T-helper 2 cell treated with Interferon-gamma antibody and Interleukin-4, amounts not matched to agents 100 ng/mL and 5 ng/mL, for 36 hours (primary cell): ENCODE results near the gene PSD4. TPM values are rescaled to one million over a fixed set of nuclear protein-coding genes. Genes with fewer than 3 reads are reported as not detected.

Source experiments
- intact Hi-C: fragments of 100-400 bp; cut with micrococcal nuclease; formaldehyde crosslinking; loops from one replicate; pipeline ENCODE4 v1.15.1; 2023
- total RNA-seq: library from RNA; stranded (reverse); gene quantifications from 2 replicates; pipeline ENCODE4 v1.2.3, GENCODE V29; 2022

The PSD4 gene
- total RNA-seq, 1 donor from 2014 or later = 302 TPM

GRCh38 chr2:113234721-113235346 lies 61.1 kb downstream of the PSD4 start:
- intact Hi-C loops = loop anchor here (1.0 kb wide), 1 partner anchor 36 kb away; no protein-coding TSS in a partner anchor

- intact Hi-C loops = loop anchor here (1.0 kb wide), 1 partner anchor 36 kb away; no protein-coding TSS in a partner anchor
These were observed 61.8 kb downstream of the PSD4 start for GRCh38 chr2:113235347-113236226.

- intact Hi-C loops = no loop called here
These were observed 62.8 kb downstream of the PSD4 start for GRCh38 chr2:113236367-113237159.

GRCh38 chr2:113237604-113238160 lies 63.9 kb downstream of the PSD4 start:
- intact Hi-C loops = no loop called here

GRCh38 chr2:113238871-113239839 lies 65.4 kb downstream of the PSD4 start:
- intact Hi-C loops = no loop called here

GRCh38 chr2:113240150-113240914 lies 66.6 kb downstream of the PSD4 start:
- intact Hi-C loops = no loop called here

- intact Hi-C loops = no loop called here
These were observed 67.4 kb downstream of the PSD4 start for GRCh38 chr2:113240915-113241911.

GRCh38 chr2:113242327-113242726 lies 68.6 kb downstream of the PSD4 start:
- intact Hi-C loops = no loop called here

GRCh38 chr2:113245276-113245711 lies 71.5 kb downstream of the PSD4 start:
- intact Hi-C loops = loop anchor here (5.0 kb wide), 1 partner anchor 147 kb away; no protein-coding TSS in a partner anchor

GRCh38 chr2:113246606-113247005 lies 72.8 kb downstream of the PSD4 start:
- intact Hi-C loops = loop anchor here (5.0 kb wide), 1 partner anchor 146 kb away; no protein-coding TSS in a partner anchor

GRCh38 chr2:113248997-113249770 lies 75.4 kb downstream of the PSD4 start:
- intact Hi-C loops = loop anchor here (1.0 to 5.0 kb wide), 2 partner anchors 121 to 143 kb away; no protein-coding TSS in a partner anchor

GRCh38 chr2:113251118-113251517 lies 77.3 kb downstream of the PSD4 start:
- intact Hi-C loops = no loop called here

- intact Hi-C loops = no loop called here
These were observed 78.3 kb downstream of the PSD4 start for GRCh38 chr2:113252047-113252590.

- intact Hi-C loops = no loop called here
These were observed 79.7 kb downstream of the PSD4 start for GRCh38 chr2:113253453-113253852.

GRCh38 chr2:113255140-113256070 lies 81.6 kb downstream of the PSD4 start:
- intact Hi-C loops = no loop called here
